ENCODE results near the gene DNAJB1. TPM values are rescaled to one million over a fixed set of nuclear protein-coding genes. Genes with fewer than 3 reads are reported as not detected.
A peak's percentile ranks its signal among the peaks of the same experiment; 100 is the strongest.

DNAJB1 gene
- total and polyA plus RNA-seq, 2 of the 13 experiments (the other 11 are each of a cell fraction or from before 2014, with no cell fraction given): 87.5 to 97.3 TPM

GRCh38 chr19:14517840-14518505, at the start of gene DNAJB1 (continued):
- TF ChIP-seq MBNL3 (CRISPR knock-in tag; conservative IDR thresholded peaks at IDR 0.05): no peak
- TF ChIP-seq ISX (CRISPR knock-in tag; conservative IDR thresholded peaks at IDR 0.05): 0 out of 2 replicates have a peak, but pooled peaks have one; percentile 38
- no peak for TF ChIP-seq RARG (CRISPR knock-in tag; IDR thresholded peaks at IDR 0.05; ENCODE audit: low read depth)
- TF ChIP-seq LBX2 (CRISPR knock-in tag; IDR thresholded peaks at IDR 0.05; ENCODE audit: borderline replicate concordance): 0 out of 2 replicates have a peak, but pooled peaks have one; percentile 24
- TF ChIP-seq SALL2 (CRISPR knock-in tag; IDR thresholded peaks at IDR 0.05): no peak; the same call in none of the 2 replicates
- TF ChIP-seq FLYWCH1 (CRISPR knock-in tag; IDR thresholded peaks at IDR 0.05): no peak
- no peak for TF ChIP-seq ZNF383 (CRISPR knock-in tag; IDR thresholded peaks at IDR 0.05; ENCODE audit: borderline replicate concordance)
- TF ChIP-seq ZSCAN12 (CRISPR knock-in tag; IDR thresholded peaks at IDR 0.05): 0 out of 2 replicates have a peak, but pooled peaks have one; percentile 44
- TF ChIP-seq NR1H2 (CRISPR knock-in tag; IDR thresholded peaks at IDR 0.05; ENCODE audit: borderline replicate concordance, low read depth): no peak; the same call in 1 of the 2 replicates
- no peak for TF ChIP-seq ZNF549 (CRISPR knock-in tag; IDR thresholded peaks at IDR 0.05)
- TF ChIP-seq TOE1 (CRISPR knock-in tag; IDR thresholded peaks at IDR 0.05): no peak
- no peak for TF ChIP-seq PHB2 (IDR thresholded peaks at IDR 0.05; ENCODE audit: partially characterized antibody)
- TF ChIP-seq, protein P1, sequence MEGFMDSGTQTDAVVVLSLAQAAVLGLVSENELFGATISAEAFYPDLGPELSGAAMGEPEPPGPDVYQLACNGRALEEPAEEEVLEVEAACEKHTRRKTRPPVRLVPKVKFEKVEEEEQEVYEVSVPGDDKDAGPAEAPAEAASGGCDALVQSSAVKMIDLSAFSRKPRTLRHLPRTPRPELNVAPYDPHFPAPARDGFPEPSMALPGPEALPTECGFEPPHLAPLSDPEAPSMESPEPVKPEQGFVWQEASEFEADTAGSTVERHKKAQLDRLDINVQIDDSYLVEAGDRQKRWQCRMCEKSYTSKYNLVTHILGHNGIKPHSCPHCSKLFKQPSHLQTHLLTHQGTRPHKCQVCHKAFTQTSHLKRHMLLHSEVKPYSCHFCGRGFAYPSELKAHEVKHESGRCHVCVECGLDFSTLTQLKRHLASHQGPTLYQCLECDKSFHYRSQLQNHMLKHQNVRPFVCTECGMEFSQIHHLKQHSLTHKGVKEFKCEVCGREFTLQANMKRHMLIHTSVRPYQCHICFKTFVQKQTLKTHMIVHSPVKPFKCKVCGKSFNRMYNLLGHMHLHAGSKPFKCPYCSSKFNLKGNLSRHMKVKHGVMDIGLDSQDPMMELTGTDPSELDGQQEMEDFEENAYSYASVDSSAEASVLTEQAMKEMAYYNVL (CRISPR knock-in tag; IDR thresholded peaks at IDR 0.05; ENCODE audit: borderline replicate concordance): no peak
- TF ChIP-seq, protein P2, sequence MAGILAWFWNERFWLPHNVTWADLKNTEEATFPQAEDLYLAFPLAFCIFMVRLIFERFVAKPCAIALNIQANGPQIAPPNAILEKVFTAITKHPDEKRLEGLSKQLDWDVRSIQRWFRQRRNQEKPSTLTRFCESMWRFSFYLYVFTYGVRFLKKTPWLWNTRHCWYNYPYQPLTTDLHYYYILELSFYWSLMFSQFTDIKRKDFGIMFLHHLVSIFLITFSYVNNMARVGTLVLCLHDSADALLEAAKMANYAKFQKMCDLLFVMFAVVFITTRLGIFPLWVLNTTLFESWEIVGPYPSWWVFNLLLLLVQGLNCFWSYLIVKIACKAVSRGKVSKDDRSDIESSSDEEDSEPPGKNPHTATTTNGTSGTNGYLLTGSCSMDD (CRISPR knock-in tag; IDR thresholded peaks at IDR 0.05): no peak
- TF ChIP-seq SRSF9 (IDR thresholded peaks at IDR 0.05; ENCODE audit: borderline replicate concordance, insufficient read depth, low read depth, low read length, poor library complexity, severe bottlenecking): no peak
- no peak for TF ChIP-seq MAFK (conservative IDR thresholded peaks at IDR 0.05 in 1 of 2, IDR thresholded peaks at IDR 0.05 in 1 of 2; ENCODE audit: low read length in 2 of 2)
- TF ChIP-seq PRDM10 (CRISPR knock-in tag; IDR thresholded peaks at IDR 0.05; ENCODE audit: low read depth): 0 out of 2 replicates have a peak, but pooled peaks have one; percentile 51
- TF ChIP-seq DMAP1 (CRISPR knock-in tag; IDR thresholded peaks at IDR 0.05): peak; percentile 62; the same call in 1 of the 2 replicates
- TF ChIP-seq KLF16 (CRISPR knock-in tag; IDR thresholded peaks at IDR 0.05): peak in 1 of 2 experiments; percentile 66; a peak in 1 of 4 replicates
- peak; percentile 90; the same call in 1 of the 2 replicates for TF ChIP-seq ZNF709 (CRISPR knock-in tag; IDR thresholded peaks at IDR 0.05)
- no peak for TF ChIP-seq KAT2B (IDR thresholded peaks at IDR 0.05; ENCODE audit: borderline replicate concordance, low read depth, low read length)
- peak; percentile 45 for TF ChIP-seq SAFB2 (CRISPR knock-in tag; IDR thresholded peaks at IDR 0.05; ENCODE audit: borderline replicate concordance, low read depth)
- no peak for TF ChIP-seq PRMT3 (CRISPR knock-in tag; IDR thresholded peaks at IDR 0.05; ENCODE audit: borderline replicate concordance, low read depth)
